ENCODE measurements around the gene GPBP1. TPM values are rescaled to one million over a fixed set of nuclear protein-coding genes. Genes with fewer than 3 reads are reported as not detected.

GPBP1 gene
- total and polyA plus RNA-seq, 2 of the 4 experiments (the other 2 are of a cell fraction), result 24.3 to 29.2 TPM

GRCh38 chr5:57246426-57246825 lies 72.6 kb downstream of the GPBP1 start:
- intact Hi-C loops (cut with micrococcal nuclease) (no loop called here), dilution Hi-C loops (cut with HindIII; ENCODE audit: low sequenced_read_pairs, unreplicated experiment) (no loop called here), in situ Hi-C loops (cut with MboI; ENCODE audit: low sequenced_read_pairs) (no loop called here)
- ChIA-PET POLR2A (ENCODE audit: unreplicated experiment) (interaction anchor here (0.7 kb wide), 1 partner anchor 661 kb away, joined by 4 read pairs; no protein-coding TSS in a partner anchor), CTCF (no interaction called here)
- no peak overlapping the region for H2BK20ac ChIP-seq (ENCODE audit: low read depth, low read length)
- H2AFZ ChIP-seq (replicated peaks; ENCODE audit: low read length, poor library complexity), result no peak overlapping the region
- H3K18ac ChIP-seq (ENCODE audit: low read depth, low read length), result no peak overlapping the region
- no peak overlapping the region for H3K4me2 ChIP-seq (ENCODE audit: low read depth, low read length)
- no peak overlapping the region for H3K4ac ChIP-seq (ENCODE audit: low read depth, low read length)
- no peak overlapping the region for H2AK9ac ChIP-seq (replicated peaks; ENCODE audit: low read depth, low read length, poor library complexity)
- H3K9me3 ChIP-seq (ENCODE audit: control insufficient read depth, insufficient read depth, low read length), result no peaks in the 10 kb centered on the region
- H2AK5ac ChIP-seq (ENCODE audit: low read depth, low read length), result no peak overlapping the region
- ATAC-seq (ENCODE audit: low read depth) (no peak), DNase-seq (no peak)
- no peaks in the 10 kb centered on the region for H3K27me3 ChIP-seq (ENCODE audit: control insufficient read depth, insufficient read depth, low read length)
- no peaks in the 10 kb centered on the region for H3K9me1 ChIP-seq (ENCODE audit: insufficient read depth, low read length)
- H2BK5ac ChIP-seq (ENCODE audit: low read depth, low read length, poor library complexity, severe bottlenecking), result no peak overlapping the region
- H3K4me3 ChIP-seq (ENCODE audit: insufficient read depth, low read depth, low read length), result no peak overlapping the region
- H2BK15ac ChIP-seq (ENCODE audit: low read depth, low read length), result no peak overlapping the region
- no peak overlapping the region for H2BK120ac ChIP-seq (ENCODE audit: low read depth, low read length)
- H3K4me1 ChIP-seq (ENCODE audit: control insufficient read depth, insufficient read depth, low read length), result no peaks in the 10 kb centered on the region
- no peak for TF ChIP-seq RAD21 (IDR thresholded peaks at IDR 0.05; ENCODE audit: low read length)
- H4K5ac ChIP-seq (ENCODE audit: low read depth, low read length), result no peak overlapping the region
- H4K91ac ChIP-seq (ENCODE audit: insufficient read depth, low read depth, low read length), result no peak overlapping the region
- H4K8ac ChIP-seq (ENCODE audit: low read depth in 2 of 2, low read length in 2 of 2), result no peak overlapping the region
- no peak overlapping the region for H3K9ac ChIP-seq (ENCODE audit: low read depth, low read length)
- H3K56ac ChIP-seq (ENCODE audit: extremely low read depth, insufficient read depth, low read length), result no peak overlapping the region
- H3K36me3 ChIP-seq (ENCODE audit: control insufficient read depth, insufficient read depth, low read length), result peaks cover 26% of the 10 kb centered on the region
- BruUV-seq (replicated peaks), result no TSS peak
- no peak overlapping the region for H3K23ac ChIP-seq (ENCODE audit: low read depth, low read length)
- H3K27ac ChIP-seq (ENCODE audit: insufficient read depth, low read length), result no peak overlapping the region
- no peak overlapping the region for H3K14ac ChIP-seq (replicated peaks; ENCODE audit: low read depth, low read length)
- no peaks in the 10 kb centered on the region for H4K20me1 ChIP-seq (ENCODE audit: insufficient read depth, low read length)
- 100% methylated on average over 1 of the region's 2 CpGs; no CpG with 5 or more reads in 1 of the 2 experiments for WGBS, 2 experiments (ENCODE audit: extremely low coverage in 2 of 2, insufficient read length in 1 of 2)
- peaks cover 0 to 9% of the 10 kb centered on the region in 2 experiments; a peak in 3 of 4 replicates for H3K79me1 ChIP-seq (ENCODE audit: low read depth in 1 of 2, low read length in 2 of 2)
